ENCODE measurements around the gene TP53I11. TPM values are rescaled to one million over a fixed set of nuclear protein-coding genes. Genes with fewer than 3 reads are reported as not detected.

TP53I11 gene
- total and polyA plus RNA-seq, 2 experiments from 2014 or later = 23.5 to 43.9 TPM

GRCh38 chr11:44920451-44920850, 30.2 kb downstream of the TP53I11 start (continued):
- TF ChIP-seq ETS1 (IDR thresholded peaks at IDR 0.05) = no peak

- TF ChIP-seq ZNF114 (CRISPR knock-in tag; IDR thresholded peaks at IDR 0.05) (no peak), ZNF462 (CRISPR knock-in tag; IDR thresholded peaks at IDR 0.05) (no peak), NANOG (IDR thresholded peaks at IDR 0.05; ENCODE audit: borderline replicate concordance) (no peak), REST (IDR thresholded peaks at IDR 0.05; ENCODE audit: unreplicated experiment) (no peak)
- ATAC-seq = no peak
- no peaks in the 10 kb centered on the region for H3K36me3 ChIP-seq (ENCODE audit: insufficient read depth)
- H3K9me2 ChIP-seq (ENCODE audit: insufficient read depth) = no peaks in the 10 kb centered on the region
- H2AFZ ChIP-seq = no peak overlapping the region
- H4K20me1 ChIP-seq (replicated peaks; ENCODE audit: insufficient read depth) = no peaks in the 10 kb centered on the region
- H3K4me3 ChIP-seq = no peak overlapping the region
- no peaks in the 10 kb centered on the region for H3K4me1 ChIP-seq (ENCODE audit: insufficient read depth)
- no peak overlapping the region for H3K4me2 ChIP-seq
- no peaks in the 10 kb centered on the region for H3K36me3 Mint-ChIP-seq (ENCODE audit: low read depth)
- H3K27ac Mint-ChIP-seq = no peak overlapping the region
- no peak for DNase-seq (ENCODE audit: low spot score)
- H3K27me3 Mint-ChIP-seq (ENCODE audit: insufficient read depth, low read depth, poor library complexity) = peaks cover 7% of the 10 kb centered on the region
- no peaks in the 10 kb centered on the region for H3K79me2 ChIP-seq (replicated peaks; ENCODE audit: insufficient read depth)
- H3K4me3 Mint-ChIP-seq = no peak overlapping the region
- H3F3A ChIP-seq (replicated peaks; ENCODE audit: low read depth) = no peaks in the 10 kb centered on the region
- H3K27me3 ChIP-seq (ENCODE audit: insufficient read depth) = no peaks in the 10 kb centered on the region
- no peak overlapping the region for H3K27ac ChIP-seq (ENCODE audit: low read depth)
- no peaks in the 10 kb centered on the region for H3K4me1 Mint-ChIP-seq
- no peaks in the 10 kb centered on the region for H3K9me3 Mint-ChIP-seq
Observed at GRCh38 chr11:44917741-44918140, 32.9 kb downstream of the TP53I11 start.

All from GM23338 (cell line).